Smooth muscle cell (in vitro differentiated cells): ENCODE measurements around the gene RNASE13. TPM values are rescaled to one million over a fixed set of nuclear protein-coding genes. Genes with fewer than 3 reads are reported as not detected.

Experiments used
- DNase-seq: peaks from one replicate; lab custom pipeline; 2025; ENCODE audit not compliant: unreplicated experiment; lab: John Stamatoyannopoulos, UW
- H2AFZ ChIP-seq: fragments of 200-600 bp; sonication (generic); 2 replicates; pipeline ENCODE4 v1.6.0; 2016; ENCODE audit warnings: antibody characterized with exemption, low read depth, mild to moderate bottlenecking
- H3F3A ChIP-seq: fragments of 200-600 bp; sonication (generic); 2 replicates; pipeline ENCODE4 v1.6.0; 2017; ENCODE audit warnings: antibody characterized with exemption, low read depth
- H3K27ac ChIP-seq: fragments of 200-600 bp; sonication (generic); 2 replicates; pipeline ENCODE4 v1.5.1; 2016; ENCODE audit warnings: low read depth, mild to moderate bottlenecking
- H3K27me3 ChIP-seq: fragments of 200-600 bp; sonication (generic); 2 replicates; pipeline ENCODE4 v1.6.1; 2016; ENCODE audit warnings: low read depth, mild to moderate bottlenecking
- H3K36me3 ChIP-seq: fragments of 200-600 bp; sonication (generic); 2 replicates; pipeline ENCODE4 v1.5.1; 2016; ENCODE audit warnings: low read depth
- H3K4me1 ChIP-seq: fragments of 200-600 bp; sonication (generic); 2 replicates; pipeline ENCODE4 v1.5.1; 2016; ENCODE audit warnings: low read depth
- H3K4me2 ChIP-seq: fragments of 200-600 bp; sonication (generic); 2 replicates; pipeline ENCODE4 v1.6.0; 2016; ENCODE audit warnings: mild to moderate bottlenecking
- H3K4me3 ChIP-seq: fragments of 200-600 bp; sonication (generic); 2 replicates; pipeline ENCODE4 v1.5.1; 2016; ENCODE audit warnings: mild to moderate bottlenecking
- H3K79me2 ChIP-seq: fragments of 200-600 bp; sonication (generic); 2 replicates; pipeline ENCODE4 v1.6.0; 2016; ENCODE audit warnings: low read depth, mild to moderate bottlenecking
- H3K9ac ChIP-seq: fragments of 200-600 bp; sonication (generic); 2 replicates; pipeline ENCODE4 v1.6.0; 2016; ENCODE audit warnings: low read depth
- H3K9me3 ChIP-seq: fragments of 200-600 bp; sonication (generic); replicated peaks from 2 replicates; pipeline ENCODE4 v1.5.1; 2016; ENCODE audit warnings: low read depth
- H4K20me1 ChIP-seq: fragments of 200-600 bp; sonication (generic); 2 replicates; pipeline ENCODE4 v1.6.0; 2016; ENCODE audit warnings: low read depth
- CTCF ChIP-seq: fragments of 200-600 bp; sonication (generic); IDR thresholded peaks from 2 replicates; pipeline ENCODE4 v1.5.1; 2017; ENCODE audit warnings: borderline replicate concordance, mild to moderate bottlenecking, antibody characterized with exemption; ENCODE audit not compliant: insufficient read depth, poor library complexity, severe bottlenecking
- WGBS: methylation state at CpG from one replicate; pipeline ENCODE4 v1.1.7; 2016; ENCODE audit warnings: low lambda C conversion rate; 5-methylcytosine and 5-hydroxymethylcytosine counted together
- polyA plus RNA-seq: library from polyadenylated mRNA; unstranded; fragments of >200 nt; fragmentation: Nextera tagmentation; extraction: Ambion mirVana; gene quantifications from 2 replicates; pipeline ENCODE4 v1.2.1, GENCODE V29; 2016
- total RNA-seq: library from RNA; depleted of rRNA; stranded (reverse); fragments of >200 nt; gene quantifications from 2 replicates; pipeline ENCODE4 v1.2.3, GENCODE V29; 2014

The RNASE13 gene
- total and polyA plus RNA-seq, 2 experiments from 2014 or later: 0.25 TPM; not detected in 1

DNA sequence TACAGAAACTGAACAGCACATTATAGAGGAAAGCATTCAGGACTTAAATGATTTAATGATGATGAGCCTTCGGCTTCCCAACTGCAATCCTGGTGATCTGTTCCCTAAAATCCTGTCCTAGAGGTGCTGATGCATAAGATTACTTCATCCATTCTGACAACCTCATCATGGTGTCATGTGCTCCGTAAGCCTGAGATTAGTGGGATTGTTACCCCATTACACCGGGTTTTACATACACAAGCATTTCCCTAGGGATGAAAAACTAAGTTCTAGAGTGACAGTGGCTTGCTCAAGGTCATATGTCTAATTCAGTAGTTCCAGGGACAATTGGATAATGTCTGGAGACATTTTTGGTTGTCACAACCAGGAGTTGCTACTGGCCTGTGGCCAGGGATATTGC lies 2.5 kb upstream of the RNASE13 start:
- H3K9me3 ChIP-seq: no peaks in the 10 kb centered on the region
- no peak overlapping the region for H3K27ac ChIP-seq
- 78% methylated on average over 3 of the region's 3 CpGs for WGBS
- no peaks in the 10 kb centered on the region for H3K79me2 ChIP-seq
- no peak overlapping the region for H3K9ac ChIP-seq
- DNase-seq: no peak
- H3K4me3 ChIP-seq: no peak overlapping the region
- no peak for TF ChIP-seq CTCF
- no peak overlapping the region for H2AFZ ChIP-seq
- no peaks in the 10 kb centered on the region for H3F3A ChIP-seq
- H3K4me1 ChIP-seq: peaks cover 4% of the 10 kb centered on the region
- H3K4me2 ChIP-seq: no peak overlapping the region
- no peaks in the 10 kb centered on the region for H3K27me3 ChIP-seq
- H4K20me1 ChIP-seq: no peaks in the 10 kb centered on the region
- no peaks in the 10 kb centered on the region for H3K36me3 ChIP-seq

- H3K4me3 ChIP-seq: no peak overlapping the region
- peaks cover 4% of the 10 kb centered on the region for H3K4me1 ChIP-seq
- H3K27me3 ChIP-seq: no peaks in the 10 kb centered on the region
- H4K20me1 ChIP-seq: no peaks in the 10 kb centered on the region
- no peak overlapping the region for H2AFZ ChIP-seq
- H3K27ac ChIP-seq: no peak overlapping the region
- H3F3A ChIP-seq: no peaks in the 10 kb centered on the region
- H3K9ac ChIP-seq: no peak overlapping the region
- 92% methylated on average over 7 of the region's 7 CpGs for WGBS
- H3K4me2 ChIP-seq: no peak overlapping the region
- no peaks in the 10 kb centered on the region for H3K9me3 ChIP-seq
- DNase-seq: no peak
- no peak for TF ChIP-seq CTCF
- no peaks in the 10 kb centered on the region for H3K36me3 ChIP-seq
- H3K79me2 ChIP-seq: no peaks in the 10 kb centered on the region
These were observed 2.1 kb upstream of the RNASE13 start for GRCh38 chr14:21036751-21037150.

GRCh38 chr14:21033133-21033698 lies 1.4 kb downstream of the RNASE13 start:
- no peaks in the 10 kb centered on the region for H3K36me3 ChIP-seq
- H2AFZ ChIP-seq: no peak overlapping the region
- 93% methylated on average over 4 of the region's 4 CpGs for WGBS
- H4K20me1 ChIP-seq: no peaks in the 10 kb centered on the region
- H3K27me3 ChIP-seq: no peaks in the 10 kb centered on the region
- H3K9ac ChIP-seq: no peak overlapping the region
- no peaks in the 10 kb centered on the region for H3K9me3 ChIP-seq
- no peak overlapping the region for H3K27ac ChIP-seq
- no peak for DNase-seq
- H3F3A ChIP-seq: peaks cover 6% of the 10 kb centered on the region
- no peak overlapping the region for H3K4me3 ChIP-seq
- TF ChIP-seq CTCF: no peak
- H3K79me2 ChIP-seq: no peaks in the 10 kb centered on the region
- H3K4me2 ChIP-seq: no peak overlapping the region
- no peaks in the 10 kb centered on the region for H3K4me1 ChIP-seq

- no peak for TF ChIP-seq CTCF
- H3K27me3 ChIP-seq: no peaks in the 10 kb centered on the region
- WGBS: 90% methylated on average over 5 of the region's 5 CpGs
These were observed 2.1 kb downstream of the RNASE13 start for GRCh38 chr14:21032326-21033132.

More at GRCh38 chr14:21032326-21033132, 2.1 kb downstream of the RNASE13 start:
- Histone ChIP-seq H3K4me3 (no peak overlapping the region), H4K20me1 (no peaks in the 10 kb centered on the region), H3K36me3 (no peaks in the 10 kb centered on the region), H3K4me1 (no peaks in the 10 kb centered on the region), H3K27ac (no peak overlapping the region), H2AFZ (no peak overlapping the region), H3F3A (peaks cover 11% of the 10 kb centered on the region), H3K9me3 (no peaks in the 10 kb centered on the region), H3K9ac (no peak overlapping the region), H3K79me2 (no peaks in the 10 kb centered on the region), H3K4me2 (no peak overlapping the region)
- no peak for DNase-seq
